HL-60 (cell line): ENCODE measurements around the gene KCTD15.

Source experiments
- POLR2AphosphoS5 ChIP-seq: IDR thresholded peaks from 2 replicates; pipeline ENCODE4 v1.6.1; 2012; ENCODE audit warnings: low read depth
- TF ChIP-seq, protein P1 (sequence below): IDR thresholded peaks from 2 replicates; pipeline ENCODE4 v1.6.1; 2012; ENCODE audit warnings: low read depth; ENCODE audit not compliant: insufficient replicate concordance

DNA sequence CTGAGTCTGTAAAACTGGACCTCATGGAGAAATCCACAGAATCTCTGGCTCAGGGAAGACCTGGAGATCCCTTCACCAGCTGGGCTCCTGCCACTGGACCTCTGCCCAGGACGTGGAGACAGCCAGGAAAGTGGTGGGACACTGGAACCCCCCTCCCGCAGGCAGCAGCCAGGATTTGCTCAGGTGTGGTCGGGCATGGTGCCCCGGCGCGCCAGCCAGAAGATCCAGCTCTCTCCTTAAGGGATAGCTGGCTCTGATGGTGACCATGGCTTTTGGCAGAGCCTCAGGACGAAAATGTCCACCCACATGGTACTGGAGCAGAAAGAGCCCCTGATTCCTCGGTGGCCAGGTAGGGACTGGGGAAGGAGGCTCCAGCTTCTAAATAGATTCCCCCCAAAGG is 26.6 kb upstream of the KCTD15 start:
- TF ChIP-seq POLR2AphosphoS5: no peak
- TF ChIP-seq, protein P1, sequence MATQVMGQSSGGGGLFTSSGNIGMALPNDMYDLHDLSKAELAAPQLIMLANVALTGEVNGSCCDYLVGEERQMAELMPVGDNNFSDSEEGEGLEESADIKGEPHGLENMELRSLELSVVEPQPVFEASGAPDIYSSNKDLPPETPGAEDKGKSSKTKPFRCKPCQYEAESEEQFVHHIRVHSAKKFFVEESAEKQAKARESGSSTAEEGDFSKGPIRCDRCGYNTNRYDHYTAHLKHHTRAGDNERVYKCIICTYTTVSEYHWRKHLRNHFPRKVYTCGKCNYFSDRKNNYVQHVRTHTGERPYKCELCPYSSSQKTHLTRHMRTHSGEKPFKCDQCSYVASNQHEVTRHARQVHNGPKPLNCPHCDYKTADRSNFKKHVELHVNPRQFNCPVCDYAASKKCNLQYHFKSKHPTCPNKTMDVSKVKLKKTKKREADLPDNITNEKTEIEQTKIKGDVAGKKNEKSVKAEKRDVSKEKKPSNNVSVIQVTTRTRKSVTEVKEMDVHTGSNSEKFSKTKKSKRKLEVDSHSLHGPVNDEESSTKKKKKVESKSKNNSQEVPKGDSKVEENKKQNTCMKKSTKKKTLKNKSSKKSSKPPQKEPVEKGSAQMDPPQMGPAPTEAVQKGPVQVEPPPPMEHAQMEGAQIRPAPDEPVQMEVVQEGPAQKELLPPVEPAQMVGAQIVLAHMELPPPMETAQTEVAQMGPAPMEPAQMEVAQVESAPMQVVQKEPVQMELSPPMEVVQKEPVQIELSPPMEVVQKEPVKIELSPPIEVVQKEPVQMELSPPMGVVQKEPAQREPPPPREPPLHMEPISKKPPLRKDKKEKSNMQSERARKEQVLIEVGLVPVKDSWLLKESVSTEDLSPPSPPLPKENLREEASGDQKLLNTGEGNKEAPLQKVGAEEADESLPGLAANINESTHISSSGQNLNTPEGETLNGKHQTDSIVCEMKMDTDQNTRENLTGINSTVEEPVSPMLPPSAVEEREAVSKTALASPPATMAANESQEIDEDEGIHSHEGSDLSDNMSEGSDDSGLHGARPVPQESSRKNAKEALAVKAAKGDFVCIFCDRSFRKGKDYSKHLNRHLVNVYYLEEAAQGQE: no peak
